DMS79 (cell line): Measurements from ENCODE around the gene CKS1B.

Experiments
- DNase-seq: peaks from one replicate; lab custom pipeline; 2025; lab: John Stamatoyannopoulos, UW

CKS1B gene

DNA sequence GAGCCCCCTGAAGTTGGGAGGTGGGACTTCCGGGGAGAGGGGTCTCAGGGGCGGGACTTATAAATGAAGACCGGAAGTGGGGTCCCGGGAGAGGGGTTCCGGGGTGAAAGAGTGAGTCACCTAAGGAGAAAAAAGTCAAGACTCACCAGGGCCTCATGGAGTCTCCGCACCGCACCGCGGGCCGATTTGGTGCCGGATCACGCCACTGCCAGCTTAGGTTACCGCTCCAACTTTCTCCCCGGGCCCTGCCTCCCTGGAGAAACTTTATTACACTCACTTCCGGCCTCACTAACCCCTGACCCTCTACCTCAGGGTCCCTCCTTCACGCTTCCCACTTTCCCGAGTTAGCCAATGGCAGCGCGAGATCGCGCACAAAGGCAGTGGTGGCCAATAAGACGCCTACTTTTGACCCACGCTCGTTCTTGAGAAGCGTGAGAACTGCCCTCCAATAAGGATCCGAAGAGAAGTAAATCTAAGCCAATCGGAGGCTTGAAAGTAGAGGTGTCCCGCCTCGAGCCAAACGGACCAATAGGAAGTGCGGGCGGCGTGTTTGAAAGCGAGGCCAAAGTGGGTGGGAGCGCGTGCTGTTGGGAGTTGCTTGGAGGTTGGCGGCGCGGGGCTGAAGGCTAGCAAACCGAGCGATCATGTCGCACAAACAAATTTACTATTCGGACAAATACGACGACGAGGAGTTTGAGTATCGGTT, at the start of gene CKS1B:
CKS1B (plus strand) TSS at position 580 of the 706 bp plus-strand sequence; CDS start at position 645, 65 bp downstream.
- peak; percentile 100 for DNase-seq

- no peak for DNase-seq
Observed at GRCh38 chr1:154925335-154926170, 48.9 kb upstream of the CKS1B start.

- DNase-seq: no peak
Observed at GRCh38 chr1:154926201-154926600, 48.3 kb upstream of the CKS1B start.

DNA sequence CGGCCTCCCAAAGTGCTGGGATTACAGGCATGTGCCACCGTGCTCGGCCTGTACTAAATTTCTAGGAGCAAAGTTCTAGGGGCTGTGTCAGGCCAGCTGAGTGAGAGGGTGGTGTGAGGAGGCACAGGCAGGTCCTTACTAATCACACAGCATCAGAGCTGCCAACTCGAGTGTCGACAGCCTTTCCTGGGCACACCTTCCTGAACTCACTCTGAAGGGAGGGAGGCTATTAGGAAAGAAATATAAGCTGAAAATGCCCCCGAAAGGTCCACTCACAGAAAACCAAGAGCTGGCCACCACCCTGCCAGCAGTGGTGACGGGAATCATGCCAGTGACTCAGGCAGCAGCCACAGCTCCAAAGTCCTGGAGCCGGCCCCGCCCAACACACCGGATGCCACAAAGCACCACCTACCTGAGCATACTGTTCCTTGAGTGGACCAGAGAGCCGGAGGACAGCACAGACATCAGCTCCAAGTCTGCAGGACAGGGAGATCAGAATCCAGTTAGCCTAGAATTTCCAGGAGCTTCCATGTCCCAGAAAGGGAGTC, 42.5 kb upstream of the CKS1B start:
- no peak for DNase-seq

DNA sequence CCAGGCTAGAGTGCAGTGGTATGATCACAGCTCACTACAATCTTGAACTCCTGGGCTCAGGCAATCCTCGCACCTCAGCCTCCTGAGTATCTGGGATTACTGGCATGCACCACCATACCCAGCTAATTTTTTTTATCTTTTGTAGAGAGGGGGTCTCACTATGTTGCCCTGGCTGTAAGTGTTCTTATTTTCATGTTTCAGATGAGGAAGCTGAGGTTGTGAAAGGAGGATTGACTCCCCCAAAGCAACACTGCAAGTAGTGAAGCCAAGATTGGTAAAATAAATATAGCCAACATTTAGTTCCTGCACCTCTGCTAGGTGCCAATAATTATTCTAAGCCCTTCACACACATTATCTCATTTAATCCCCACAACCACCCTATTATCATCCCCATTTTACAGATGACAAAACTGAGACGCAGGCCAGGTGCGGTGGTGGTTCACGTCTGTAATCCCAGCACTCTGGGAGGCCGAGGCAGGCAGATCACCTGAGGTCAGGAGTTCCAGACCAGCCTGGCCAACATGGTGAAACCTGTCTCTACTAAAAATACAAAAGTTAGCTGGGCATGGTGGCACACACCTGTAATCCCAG, 40.0 kb upstream of the CKS1B start:
- no peak for DNase-seq

DNA sequence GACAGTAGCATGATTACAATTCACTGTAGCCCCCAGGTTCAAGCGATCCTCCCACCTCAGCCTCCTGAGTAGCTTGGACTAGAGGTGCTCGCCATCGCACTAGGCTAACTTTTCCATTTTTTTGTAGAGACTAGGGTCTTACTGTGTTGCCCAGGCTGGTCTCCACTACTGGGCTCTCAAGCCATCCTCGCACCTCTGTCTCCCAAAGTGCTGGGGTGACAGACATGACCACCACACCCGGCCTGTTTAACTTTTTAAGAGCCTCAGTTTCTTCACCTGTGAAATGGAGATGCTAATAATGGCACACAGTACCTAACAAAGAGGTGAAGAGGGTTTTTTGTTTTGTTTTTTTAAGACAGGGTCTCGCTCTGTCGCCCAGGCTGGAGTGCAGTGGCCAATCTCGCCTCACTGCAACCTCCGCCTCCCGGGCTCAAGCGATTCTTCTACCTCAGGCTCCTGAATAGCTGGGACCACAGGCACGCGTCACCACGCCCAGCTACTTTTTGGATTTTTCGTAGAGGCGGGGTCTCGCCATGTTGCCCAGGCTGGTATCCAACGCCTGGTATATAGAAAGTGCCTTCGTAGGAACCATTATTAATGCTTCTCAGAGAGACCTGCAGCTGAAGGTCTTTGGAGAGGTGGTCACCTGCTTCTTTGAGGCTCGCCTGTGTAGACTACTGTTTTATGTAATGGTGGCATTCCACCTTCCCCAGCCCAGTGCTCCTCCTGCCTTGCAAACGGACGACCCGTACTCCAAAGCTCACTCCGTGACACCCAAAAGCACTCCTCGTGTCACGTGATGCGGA, 38.5 kb upstream of the CKS1B start:
- DNase-seq: no peak

- peak; percentile 93 for DNase-seq
Observed at GRCh38 chr1:154936555-154937084, 37.9 kb upstream of the CKS1B start, which contains the start of gene PMVK. Gene PMVK, minus strand, starts transcription at chr1:154936719. Its CDS starts 34 bp downstream, at chr1:154936685.

GRCh38 chr1:154937085-154937987, 37.1 kb upstream of the CKS1B start:
- DNase-seq: peak; percentile 86

GRCh38 chr1:154937988-154938386, 36.5 kb upstream of the CKS1B start:
- DNase-seq: no peak

- no peak for DNase-seq
Observed at GRCh38 chr1:154938604-154939399, 35.7 kb upstream of the CKS1B start.

GRCh38 chr1:154940213-154940560, 34.3 kb upstream of the CKS1B start:
- DNase-seq: no peak

DNA sequence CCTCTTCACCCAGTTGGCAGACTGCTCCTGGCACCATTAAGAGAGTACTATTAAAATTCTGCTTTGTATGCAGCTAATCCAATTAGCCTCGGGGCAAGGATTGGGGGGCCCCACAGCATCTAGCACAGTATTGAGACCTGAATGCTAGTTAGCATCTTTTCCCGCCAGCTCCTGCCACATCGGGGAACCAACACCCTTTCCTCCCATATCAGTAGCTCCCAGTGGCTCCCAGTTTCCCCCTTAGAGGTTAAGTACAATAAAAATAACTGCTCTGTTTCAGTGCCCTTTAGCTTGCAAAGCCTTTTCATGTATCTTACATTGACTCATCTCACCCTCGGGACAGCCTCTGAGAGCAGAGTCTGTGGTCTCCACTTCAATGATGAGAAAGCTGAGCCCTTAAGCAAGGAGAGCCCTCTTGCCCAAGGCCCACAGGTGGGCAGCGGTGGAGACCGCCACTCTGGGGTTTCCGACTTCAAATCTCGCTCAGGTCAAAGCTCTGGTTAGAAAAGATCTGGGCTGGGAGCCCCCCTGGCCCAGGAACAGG, 33.8 kb upstream of the CKS1B start:
- no peak for DNase-seq

- DNase-seq: no peak
Observed at GRCh38 chr1:154941333-154942013, 33.0 kb upstream of the CKS1B start.

- DNase-seq: no peak
Observed at GRCh38 chr1:154943649-154944400, 30.7 kb upstream of the CKS1B start.

GRCh38 chr1:154944401-154945159, 29.9 kb upstream of the CKS1B start:
- DNase-seq: no peak

DNA sequence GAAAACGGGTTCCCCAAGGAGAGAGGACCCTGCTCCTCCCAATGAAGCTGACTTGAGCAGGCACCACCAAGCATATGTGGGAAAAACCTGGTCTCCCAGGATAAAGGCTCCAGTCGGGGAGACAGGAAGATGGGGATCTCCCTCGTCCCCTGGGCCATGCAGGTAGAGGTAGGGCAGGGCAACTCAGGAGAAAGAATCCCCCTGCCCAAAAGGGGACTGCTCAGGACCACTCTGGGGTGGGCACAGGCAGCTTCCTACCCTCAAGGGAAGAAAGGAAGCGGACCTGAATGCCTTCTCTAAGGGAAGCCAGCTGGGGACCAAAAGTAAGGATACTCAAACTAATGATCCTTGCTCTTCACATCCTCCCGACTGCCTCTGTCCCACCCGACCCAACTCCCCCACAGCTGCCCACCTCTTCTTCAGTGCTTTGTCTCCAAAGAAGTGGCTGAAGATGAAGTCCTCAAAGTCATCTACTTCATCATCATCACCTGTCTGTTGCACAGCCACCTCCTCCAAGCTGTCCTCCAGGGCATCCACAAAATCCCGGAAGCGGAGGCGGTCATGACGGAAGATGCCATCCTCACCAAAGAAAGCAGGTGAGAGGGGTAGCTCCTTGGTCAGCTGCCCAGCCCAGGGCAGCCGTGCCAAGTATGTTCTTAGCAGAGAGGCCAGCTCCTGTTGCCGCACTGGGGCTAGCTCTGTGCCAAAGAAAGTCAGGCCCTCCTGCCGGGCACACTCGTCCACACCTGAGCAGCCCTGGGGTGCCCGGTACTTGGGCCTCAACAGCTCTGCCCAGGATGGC, 29.1 kb upstream of the CKS1B start:
- no peak for DNase-seq
